CD1c-positive myeloid dendritic cell (primary cell): ENCODE results near the gene MS4A13.
"Not testable (repeated sequence)": the region's sequence is repeated elsewhere in the genome, so short reads cannot be mapped to it uniquely, and the experiment has no call there.

ENCODE experiments used
- DNase-seq: peaks from one replicate; pipeline ENCODE4 v3.0.0-alpha.2; 2016; ENCODE audit errors: extremely low spot score

The MS4A13 gene

DNA sequence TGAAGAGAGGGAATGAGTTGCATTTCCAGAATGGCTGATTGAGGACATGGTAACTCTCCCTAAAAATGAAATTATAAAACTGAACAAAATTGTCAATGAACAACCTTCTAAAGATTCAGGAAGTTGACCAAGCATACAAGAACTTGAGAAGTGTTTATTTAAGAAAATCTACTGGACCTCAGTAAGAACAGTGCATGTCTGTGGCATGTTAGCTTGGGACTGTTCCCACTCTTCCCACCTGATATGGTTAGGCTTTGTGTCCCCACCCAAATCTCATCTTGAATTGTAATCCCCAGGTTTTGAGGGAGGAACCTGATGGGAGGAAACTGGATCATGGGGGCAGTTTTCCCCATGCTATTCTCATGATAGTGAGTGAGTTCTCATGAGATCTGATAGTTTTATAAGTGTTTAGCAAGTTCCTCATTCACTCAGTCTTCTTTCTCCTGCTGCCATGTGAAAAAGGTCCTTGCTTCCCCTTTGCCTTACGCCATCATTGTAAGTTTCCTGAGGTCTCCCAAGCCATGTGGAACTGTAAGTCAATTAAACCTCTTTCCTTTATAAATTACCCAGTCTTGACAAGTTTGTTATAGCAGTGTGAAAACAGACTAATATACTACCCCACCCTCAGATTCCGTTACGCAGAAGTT lies 15.4 kb downstream of the MS4A13 start:
- DNase-seq: peak; percentile 22

DNA sequence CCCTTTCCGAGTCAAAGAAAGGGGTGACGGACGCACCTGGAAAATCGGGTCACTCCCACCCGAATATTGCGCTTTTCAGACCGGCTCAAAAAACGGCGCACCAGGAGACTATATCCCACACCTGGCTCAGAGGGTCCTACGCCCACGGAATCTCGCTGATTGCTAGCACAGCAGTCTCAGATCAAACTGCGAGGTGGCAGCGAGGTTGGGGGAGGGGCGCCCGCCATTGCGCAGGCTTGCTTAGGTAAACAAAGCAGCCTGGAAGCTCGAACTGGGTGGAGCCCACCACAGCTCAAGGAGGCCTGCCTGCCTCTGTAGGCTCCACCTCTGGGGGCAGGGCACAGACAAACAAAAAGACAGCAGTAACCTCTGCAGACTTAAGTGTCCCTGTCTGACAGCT lies 17.2 kb downstream of the MS4A13 start:
- not testable (repeated sequence) for DNase-seq

DNA sequence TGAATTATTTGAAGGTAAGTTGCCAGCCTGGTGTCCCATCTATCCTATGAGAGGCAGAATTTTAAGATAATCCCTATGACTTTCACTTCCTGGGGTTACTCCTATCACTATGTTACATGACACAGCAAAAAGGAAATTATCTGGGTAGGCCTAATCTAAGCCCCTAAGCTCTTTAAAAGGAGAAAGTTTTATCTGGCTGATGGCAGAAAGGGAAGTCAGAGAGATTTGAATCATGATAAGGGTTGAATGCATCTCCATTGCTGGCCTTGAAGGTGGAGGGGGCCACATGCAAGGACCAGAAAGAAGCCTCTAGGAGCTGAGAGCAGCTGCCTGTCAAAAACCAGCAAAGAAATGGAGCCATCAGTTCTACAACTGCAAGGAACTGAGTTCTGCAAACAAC lies 23.4 kb downstream of the MS4A13 start:
- DNase-seq: not testable (repeated sequence)

GRCh38 chr11:60544077-60544476 lies 28.9 kb downstream of the MS4A13 start:
- DNase-seq: no peak

- no peak for DNase-seq
Observed at GRCh38 chr11:60561254-60561653, 46.1 kb downstream of the MS4A13 start.

DNA sequence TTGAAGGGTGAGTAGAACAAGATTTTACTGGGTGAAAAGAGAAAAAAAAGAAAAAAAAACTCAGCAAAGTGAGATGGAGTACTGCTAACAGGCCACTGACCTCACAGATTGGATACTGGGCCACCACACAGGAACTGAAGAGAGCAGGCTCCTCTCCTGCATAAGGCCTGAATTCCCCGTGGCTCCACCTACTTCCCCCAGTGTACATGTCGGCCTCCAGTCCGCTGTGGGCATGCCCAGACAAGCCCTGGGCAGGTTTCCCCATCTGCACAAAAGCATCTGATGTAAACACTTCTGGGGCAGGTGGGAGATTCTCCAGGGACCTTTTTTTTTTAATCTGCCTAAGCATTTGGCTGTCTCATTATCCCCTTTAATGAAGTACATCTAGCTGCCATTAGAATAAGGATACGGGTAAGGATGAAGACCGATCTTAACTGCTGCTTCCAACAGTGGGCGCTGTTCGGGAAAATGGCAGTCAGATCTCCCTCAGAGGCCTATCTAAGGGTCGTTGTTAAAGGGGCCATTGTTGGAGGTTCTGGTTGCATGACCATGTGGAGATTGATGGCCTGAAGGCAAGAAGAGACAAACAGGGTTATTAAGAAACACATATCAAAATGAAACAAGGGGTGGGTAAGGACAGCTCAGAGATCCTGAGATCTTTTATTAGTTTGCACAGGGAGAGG lies 48.5 kb downstream of the MS4A13 start:
- no peak for DNase-seq

- DNase-seq: peak; percentile 57
Observed at GRCh38 chr11:60566776-60567175, 51.6 kb downstream of the MS4A13 start.

DNA sequence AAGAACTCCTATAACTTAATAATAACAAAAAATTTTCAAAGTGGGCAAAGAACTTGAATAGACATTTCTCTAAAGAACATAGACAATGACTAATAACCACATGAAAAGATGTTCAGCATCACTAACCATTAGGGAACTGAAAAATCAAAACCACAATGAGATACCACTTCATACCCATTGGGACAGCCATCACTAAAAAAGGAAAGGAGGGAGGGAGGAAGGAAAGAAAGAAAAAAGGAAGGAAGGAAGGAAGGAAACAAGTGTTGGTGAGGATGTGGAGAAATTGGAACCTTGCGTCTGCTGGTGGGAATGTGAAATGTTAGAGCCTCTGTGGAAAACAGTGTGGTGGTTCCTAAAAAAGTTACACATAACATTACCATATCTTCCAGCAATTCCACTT lies 55.8 kb downstream of the MS4A13 start:
- DNase-seq: peak; percentile 36

- DNase-seq: no peak
Observed at GRCh38 chr11:60589611-60590010, 74.4 kb downstream of the MS4A13 start.
